Skin epidermis (tissue), 12 donors: ENCODE results near the gene DARS1.
A peak's percentile ranks its signal among the peaks of the same experiment; 100 is the strongest.

Source experiments
- H3K27ac ChIP-seq, 21 experiments: fragments of 200-600 bp; sonication (generic) in 11 of 21; one replicate each; pipeline ENCODE4 v1.5.0; 2020; ENCODE audit warnings: mild to moderate bottlenecking in 3 of 21, inconsistent platforms in 2 of 21, moderate library complexity in 2 of 21
- H3K4me3 ChIP-seq, 7 experiments: fragments of 200-600 bp; sonication (generic) in 2 of 7; one replicate each; pipeline ENCODE4 v1.5.0; 2020; ENCODE audit warnings: inconsistent platforms in 2 of 7, mild to moderate bottlenecking in 2 of 7, moderate library complexity in 1 of 7

DARS1 gene

DNA sequence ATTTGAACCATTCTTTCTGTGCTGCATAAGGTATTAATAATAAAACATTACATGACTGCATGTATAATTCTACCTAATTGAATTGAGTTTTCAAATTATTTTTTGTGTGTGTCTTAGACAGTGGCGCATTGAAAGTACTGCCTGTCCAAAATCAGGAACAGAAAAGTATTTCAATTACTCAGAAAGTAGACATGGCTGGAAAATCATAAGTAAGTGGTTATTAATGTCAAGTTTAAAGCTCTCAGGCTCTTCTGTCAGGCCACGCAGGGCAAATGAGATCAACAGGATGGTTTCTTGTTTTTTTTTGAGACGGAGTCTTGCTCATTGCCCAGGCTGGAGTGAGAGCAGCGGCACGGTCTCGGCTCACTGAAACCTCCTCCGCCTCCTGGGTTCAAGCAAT is 32.4 kb upstream of the DARS1 start:
- no peak overlapping the region for H3K27ac ChIP-seq
- no peak overlapping the region for H3K4me3 ChIP-seq

DNA sequence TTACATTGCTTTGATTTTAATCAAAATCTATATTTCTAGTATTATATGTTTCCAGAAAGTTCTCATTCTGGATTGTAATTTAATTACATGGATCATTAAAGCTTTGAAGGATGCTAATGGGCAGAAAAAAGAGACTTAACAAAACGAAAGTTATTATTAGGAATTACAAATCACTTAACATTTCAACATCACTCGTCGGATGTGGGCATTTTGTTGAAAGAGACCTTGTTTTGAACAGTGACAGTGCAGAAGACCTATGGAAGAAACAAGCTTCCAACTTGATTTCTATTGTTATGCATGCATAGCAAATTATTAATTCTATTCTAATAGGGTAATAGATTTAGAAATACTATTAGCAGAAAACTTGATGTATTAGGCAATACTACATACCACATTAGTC is 31.4 kb upstream of the DARS1 start:
- Histone ChIP-seq H3K27ac (no peak overlapping the region), H3K4me3 (no peak overlapping the region)

DNA sequence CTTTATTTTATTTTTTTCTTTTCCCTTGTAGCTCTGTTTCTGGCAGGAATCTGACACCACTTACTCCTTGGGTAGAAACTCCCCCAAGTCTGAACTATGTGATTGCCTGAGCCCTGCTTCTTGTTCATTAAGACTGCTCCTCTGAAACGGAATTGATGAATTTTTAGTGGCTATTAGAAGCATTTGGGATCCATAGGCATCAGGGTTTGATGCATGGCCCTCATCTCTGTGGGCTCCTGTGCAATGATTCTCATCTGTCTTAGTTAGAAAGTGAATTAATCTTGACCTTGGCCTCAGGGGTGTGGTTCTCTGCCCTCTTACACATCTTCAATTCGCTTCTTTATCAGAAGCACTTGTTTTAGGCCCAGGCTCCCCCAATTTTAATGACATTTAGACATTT is 31.0 kb upstream of the DARS1 start:
- no peak overlapping the region for H3K4me3 ChIP-seq
- H3K27ac ChIP-seq: no peak overlapping the region

DNA sequence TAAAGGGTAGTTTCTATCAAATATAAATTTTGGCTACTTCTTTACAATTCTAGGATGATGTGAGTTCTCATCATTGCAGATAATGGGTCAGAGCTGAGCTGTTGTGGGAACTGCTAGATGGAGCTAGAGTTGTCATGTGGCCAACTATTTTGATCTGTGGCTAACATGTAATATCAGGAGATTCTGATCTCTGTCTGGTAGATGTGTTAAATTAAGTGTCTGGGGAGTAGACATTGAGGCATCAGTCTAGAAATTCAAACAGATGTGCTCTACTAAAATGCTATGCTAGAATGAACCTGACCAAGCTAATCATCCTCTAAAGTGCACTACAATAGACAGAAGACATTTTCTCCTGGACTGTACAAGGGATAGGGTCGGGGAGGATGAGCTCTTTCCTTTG is 30.3 kb upstream of the DARS1 start:
- H3K4me3 ChIP-seq: no peak overlapping the region
- no peak overlapping the region for H3K27ac ChIP-seq

DNA sequence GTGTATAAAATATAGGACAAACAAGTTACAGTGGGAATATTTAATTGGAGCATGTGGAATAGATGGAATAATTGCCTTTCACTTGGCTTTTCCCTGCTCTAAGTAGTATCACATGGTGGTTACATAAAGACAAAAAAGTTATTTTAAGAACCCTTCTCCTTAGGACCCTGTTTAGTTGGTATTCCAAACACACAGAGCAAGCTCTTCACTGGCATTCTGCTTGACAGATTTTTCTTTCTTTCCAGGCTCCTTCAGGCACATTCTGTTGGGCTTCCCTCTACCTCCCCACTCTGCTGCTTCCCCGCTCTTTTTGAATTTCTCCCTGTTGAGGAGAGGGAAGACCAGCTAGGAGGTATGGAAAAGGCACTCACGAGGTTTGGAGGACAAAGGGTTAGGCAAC is 29.0 kb upstream of the DARS1 start:
- no peak overlapping the region for H3K4me3 ChIP-seq
- peak overlapping the region in 4 of 21 experiments; percentile 3 to 30 (median 16) for H3K27ac ChIP-seq

DNA sequence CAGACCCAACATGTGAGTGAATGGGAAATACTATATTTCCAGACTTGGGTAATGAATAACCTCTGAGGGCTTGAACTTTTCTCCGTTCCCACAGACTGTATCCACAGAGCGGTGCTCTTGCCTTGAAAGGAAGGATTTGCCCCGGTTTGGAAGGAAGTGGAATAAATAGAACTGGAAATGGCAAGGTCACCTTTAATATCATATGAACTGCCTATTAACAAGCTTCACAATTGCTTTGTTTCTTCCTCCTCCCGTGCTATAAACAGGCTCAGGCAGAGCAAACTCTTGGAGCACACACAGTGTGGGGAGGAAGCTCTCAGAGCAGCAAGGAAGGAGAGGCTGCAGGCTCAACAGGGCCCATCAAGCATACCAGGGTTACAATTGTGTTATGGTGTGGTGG is 28.5 kb upstream of the DARS1 start:
- Histone ChIP-seq H3K27ac (peak overlapping the region in 2 of 21 experiments; percentile 14 to 30), H3K4me3 (no peak overlapping the region)

DNA sequence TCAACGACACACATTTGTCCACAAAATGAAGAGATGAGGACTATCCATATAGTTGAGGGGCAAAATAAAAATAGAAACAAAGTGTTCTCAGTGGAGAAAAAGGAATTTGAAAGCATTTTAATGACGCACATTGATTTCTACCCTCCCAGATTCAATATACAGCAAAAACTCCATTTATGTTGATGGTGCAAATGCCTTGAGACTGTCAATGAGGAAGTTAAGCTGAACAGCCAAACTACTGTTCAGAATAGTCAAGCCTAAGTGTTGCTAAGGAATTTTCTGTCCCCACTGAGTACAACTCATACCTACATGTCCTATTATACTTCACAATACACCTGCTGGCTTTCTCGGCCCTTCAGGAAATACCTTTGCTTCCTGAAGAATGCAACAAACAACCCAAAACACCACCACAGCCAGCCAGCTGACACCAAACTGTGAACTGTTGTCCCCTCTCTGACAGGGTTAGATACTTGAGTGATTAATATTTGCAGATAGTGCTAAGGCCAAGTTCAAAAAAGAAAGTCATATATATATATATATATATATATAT is 27.8 kb upstream of the DARS1 start:
- H3K4me3 ChIP-seq: no peak overlapping the region
- H3K27ac ChIP-seq: peak overlapping the region in 1 of 21 experiments; percentile 11

DNA sequence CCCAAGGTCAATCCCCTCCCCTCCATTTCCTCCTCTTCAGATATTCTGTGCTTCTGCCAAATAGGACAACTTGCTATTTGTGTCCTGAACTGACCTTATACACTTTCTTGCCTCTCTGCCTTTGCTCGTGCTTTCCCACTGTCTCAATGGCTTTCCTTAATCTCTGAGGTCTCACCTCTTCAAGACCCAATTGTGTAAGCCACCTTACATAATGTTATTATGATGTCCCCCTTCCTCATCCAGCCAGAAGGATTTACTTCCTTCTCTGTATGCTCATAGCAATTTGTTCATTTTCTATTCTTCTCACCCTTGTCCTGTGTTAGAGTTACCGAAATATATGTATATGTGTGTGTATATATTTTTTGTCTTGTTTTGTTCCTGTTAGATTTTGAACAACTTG is 26.9 kb upstream of the DARS1 start:
- H3K4me3 ChIP-seq: no peak overlapping the region
- no peak overlapping the region for H3K27ac ChIP-seq

DNA sequence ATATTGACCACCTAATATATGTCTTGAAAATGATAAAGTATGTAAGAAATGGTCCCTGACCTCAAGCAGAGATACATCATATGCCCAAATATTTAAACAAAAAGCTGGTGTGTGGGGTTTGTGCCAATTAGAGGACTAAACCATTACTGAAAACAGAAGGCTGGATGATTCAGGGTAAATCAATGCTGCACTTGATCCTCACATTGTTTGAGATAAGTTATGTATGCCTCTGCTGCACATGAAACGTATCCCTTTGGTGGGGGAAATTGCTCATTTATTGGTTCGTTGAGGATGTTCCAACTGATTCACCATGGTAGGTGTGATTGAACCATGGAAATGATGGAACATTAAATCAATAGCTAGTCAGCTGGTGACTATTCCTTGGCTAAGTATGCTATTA is 24.7 kb upstream of the DARS1 start:
- Histone ChIP-seq H3K27ac (peak overlapping the region in 1 of 21 experiments; percentile 22), H3K4me3 (no peak overlapping the region)

DNA sequence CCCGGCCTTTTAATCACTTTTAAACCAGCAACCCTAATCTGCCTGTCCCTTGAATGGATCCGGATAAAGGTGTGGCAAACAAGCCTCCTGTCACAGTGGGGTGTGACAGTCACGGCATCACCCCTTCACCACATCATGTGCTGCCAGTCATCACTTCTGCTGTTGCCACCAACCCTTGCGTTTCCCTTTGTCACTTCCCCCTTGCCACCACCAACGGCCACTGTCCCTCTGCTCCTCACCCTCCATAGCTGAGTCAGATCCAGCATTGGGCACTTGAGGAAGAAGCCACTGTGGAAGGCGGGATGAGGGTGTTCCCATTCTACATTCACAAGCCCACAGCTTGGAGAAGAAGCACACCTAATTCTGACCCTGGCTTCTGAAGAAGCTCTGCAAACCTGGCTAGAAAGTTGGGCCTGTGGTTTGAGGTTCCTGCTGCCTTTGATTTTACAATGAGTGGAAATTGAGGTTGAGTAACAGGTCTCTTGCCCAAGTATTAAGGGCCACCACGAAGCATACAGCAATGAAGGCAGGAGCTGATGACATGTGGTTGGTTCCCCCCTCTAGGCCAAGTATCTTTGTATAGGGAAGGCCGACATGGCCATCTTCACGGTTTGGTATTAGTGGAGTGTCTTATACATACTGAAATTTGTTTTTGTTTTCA is 22.9 kb upstream of the DARS1 start:
- Histone ChIP-seq H3K4me3 (no peak overlapping the region), H3K27ac (peak overlapping the region in 10 of 21 experiments; percentile 1 to 63 (median 46))

DNA sequence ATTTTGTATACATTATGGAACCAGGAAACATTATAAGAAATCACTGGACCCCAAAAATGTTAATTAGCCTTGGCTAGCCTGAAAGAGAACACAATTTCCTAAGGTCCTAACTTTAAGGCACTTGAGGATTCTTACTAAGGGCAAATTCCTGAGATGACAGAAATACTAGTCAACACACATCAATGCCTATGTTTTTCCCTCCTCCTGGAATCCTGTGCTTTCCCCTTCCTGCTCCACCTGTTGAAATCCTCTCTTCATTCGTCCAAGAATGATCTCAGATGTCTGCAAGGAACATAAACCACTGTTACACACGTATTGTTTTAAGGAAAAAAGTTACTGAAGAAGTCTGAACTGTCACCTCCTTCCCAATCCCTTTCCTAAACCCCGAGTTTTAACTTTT is 21.2 kb upstream of the DARS1 start:
- Histone ChIP-seq H3K4me3 (no peak overlapping the region), H3K27ac (no peak overlapping the region)

DNA sequence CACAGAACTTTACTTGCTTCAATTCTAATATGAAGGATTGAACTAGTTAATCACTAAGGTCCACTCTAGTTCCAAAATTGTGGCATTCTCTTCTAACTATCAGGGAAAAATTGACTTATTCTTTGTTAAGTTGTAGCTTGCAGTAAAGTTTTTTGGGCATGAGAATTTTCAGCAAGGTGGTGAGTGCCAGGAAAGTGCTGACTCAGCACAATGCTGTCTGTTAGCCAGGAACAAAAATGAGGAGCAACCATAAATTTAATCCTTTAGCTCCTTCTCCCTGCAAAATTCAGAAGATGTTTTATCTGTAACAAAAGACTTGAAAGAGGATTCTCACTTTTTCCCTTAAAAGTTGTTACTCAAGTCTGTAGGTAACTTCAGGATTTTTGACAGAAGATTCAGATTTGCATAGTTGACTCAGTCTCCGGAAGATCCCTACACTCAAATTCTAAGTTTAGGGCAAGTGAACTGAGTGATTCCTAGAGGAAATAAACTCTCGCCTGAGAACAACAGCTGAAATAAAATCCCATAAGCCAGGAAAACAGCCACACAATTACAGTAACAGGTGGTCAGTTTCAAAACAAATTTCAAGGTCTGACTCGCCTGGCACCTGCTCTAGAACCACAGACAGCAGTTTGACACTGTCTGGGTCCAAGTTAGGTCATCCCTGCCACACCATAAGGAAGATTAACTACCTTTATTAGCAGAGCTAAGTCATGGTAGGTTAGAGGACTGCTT is 20.2 kb upstream of the DARS1 start:
- no peak overlapping the region for H3K27ac ChIP-seq
- no peak overlapping the region for H3K4me3 ChIP-seq

DNA sequence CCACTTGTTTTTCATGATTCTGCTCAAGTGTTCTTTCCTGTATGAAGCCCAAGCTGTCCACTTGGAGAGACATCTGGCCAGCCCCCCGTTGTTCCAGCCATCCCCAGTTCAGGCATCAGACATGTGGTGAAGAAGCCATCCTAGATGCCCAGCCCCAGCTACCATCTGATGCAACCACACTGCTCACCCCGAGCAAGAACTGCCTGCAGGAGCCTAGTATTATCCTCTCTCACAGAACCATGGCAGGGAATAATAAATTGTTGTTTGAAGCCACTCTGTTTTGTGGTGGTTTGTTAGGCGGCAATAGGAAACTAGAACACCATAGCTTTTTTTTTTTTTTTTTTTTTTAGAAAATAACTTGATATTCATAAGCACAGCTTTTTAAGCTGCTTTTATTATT is 19.5 kb upstream of the DARS1 start:
- no peak overlapping the region for H3K4me3 ChIP-seq
- no peak overlapping the region for H3K27ac ChIP-seq

DNA sequence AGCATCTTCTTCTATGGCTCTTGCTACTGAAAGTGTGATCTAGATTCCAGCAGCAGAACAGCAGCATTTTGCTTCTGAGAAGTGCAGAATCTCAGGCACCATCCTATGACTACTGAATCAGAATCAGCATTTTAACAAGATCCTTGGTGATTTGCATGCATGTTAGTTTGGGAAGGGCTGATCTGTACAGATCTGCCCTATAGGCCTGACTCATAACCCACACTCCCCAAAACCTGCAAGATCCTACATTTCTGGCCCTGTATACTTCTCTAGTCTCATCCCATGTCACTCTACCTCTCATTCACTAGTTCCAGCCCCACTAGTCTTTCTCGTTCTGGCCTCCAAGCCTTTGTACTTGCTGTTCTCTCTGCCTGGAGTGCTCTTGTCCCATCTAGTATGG is 15.7 kb upstream of the DARS1 start:
- H3K4me3 ChIP-seq: no peak overlapping the region

DNA sequence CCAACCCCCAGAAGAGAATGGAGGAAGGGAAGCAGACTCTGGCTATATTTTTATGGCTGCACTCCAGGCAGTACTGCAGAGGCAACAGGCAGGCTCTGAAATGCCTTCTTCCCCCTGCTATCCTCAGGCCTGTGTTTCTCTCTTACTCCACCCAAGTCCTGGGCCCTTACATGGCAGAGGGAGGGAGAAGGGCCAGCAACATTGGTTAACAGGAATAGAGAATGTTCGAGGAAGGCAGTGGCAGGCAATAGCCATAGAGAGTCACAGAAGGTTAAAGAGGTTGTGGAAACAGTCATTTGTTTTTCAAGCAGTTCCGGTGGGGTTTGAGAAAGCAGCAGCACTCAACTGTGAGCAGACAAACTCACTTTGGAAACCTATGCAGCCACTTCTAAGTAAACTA is 15.1 kb upstream of the DARS1 start:
- H3K27ac ChIP-seq: peak overlapping the region in 6 of 21 experiments; percentile 23 to 66 (median 35)
- H3K4me3 ChIP-seq: no peak overlapping the region

More for the DNA sequence above, 15.7 kb upstream of the DARS1 start:
- peak overlapping the region in 2 of 21 experiments; percentile 33 to 37 for H3K27ac ChIP-seq

DNA sequence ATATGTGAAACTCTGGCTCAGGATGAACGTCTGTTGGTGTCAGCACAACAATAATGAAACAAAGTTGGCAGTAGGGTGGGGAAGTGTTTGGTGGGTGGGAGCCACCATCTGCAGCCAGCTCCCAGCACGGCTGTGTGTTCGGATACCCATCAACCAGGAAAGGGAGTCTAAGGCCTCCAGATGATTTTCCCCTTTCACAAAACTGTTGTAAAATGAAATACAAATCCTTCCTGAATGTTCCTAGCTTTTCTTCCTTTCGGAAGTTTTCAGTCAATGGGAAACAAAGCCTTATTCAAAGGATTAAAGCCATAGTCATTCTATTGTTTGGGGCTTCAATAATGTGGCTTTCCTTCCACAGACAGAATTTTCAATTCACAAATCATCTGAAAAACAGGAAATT is 14.5 kb upstream of the DARS1 start:
- Histone ChIP-seq H3K4me3 (no peak overlapping the region), H3K27ac (no peak overlapping the region)

DNA sequence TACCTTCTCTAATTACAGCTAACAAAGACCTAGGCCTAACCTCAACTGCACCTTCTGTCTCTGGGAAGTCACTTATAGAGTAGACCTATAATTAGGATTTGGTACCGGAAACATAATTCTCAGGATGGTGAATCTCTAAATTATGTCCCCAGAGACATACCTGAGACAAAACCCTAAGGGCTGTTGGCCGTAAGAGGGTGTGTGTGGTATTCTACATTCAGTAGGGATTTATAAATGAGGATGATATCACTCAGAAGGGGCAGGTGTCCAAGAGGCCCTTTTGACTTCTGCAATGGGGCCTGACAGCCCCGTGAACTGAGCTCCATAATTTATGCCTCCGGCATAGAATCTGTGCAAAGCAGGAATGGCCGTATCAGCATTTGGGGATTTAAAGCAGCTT is 13.5 kb upstream of the DARS1 start:
- H3K27ac ChIP-seq: no peak overlapping the region

DNA sequence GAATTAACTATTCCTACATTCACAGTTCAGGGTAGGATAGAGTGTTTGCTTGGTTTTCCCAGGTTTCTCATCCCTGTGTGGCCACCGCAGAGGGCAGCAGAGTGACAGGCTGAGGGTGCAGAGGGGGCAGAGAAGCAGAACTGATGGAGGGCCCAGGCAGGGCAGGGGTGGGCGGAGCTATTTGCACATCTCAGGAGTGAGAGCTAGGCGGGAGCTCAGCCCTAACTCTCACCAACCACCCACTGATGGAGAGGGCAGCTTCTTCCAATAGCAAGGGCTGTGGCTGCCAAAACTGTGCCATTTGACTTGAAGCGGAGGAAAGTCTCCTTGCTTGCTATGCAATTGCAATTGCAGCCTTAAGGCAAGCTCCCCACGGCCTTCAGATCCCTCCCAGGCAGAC is 12.0 kb upstream of the DARS1 start:
- H3K27ac ChIP-seq: no peak overlapping the region

More for the DNA sequence above, 13.5 kb upstream of the DARS1 start:
- no peak overlapping the region for H3K4me3 ChIP-seq

DNA sequence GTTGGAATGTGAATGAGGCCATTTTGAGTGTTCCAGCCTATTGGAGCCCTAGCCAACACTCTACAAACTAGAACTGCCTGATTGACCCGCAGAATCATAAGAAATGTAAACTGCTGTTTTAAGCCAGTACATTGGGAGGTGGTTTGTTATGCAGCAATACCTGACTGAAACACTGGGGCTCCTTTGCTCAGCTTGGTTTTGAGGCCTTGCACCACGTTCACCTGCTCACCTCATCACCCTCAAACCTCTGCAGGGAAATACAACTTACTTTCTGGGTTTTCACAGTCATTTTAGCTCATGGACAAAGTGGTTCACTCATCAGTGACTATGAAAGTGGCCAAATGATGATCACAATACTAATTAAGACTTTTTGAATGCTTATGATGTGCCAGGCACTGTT is 10.9 kb upstream of the DARS1 start:
- Histone ChIP-seq H3K4me3 (no peak overlapping the region), H3K27ac (no peak overlapping the region)

More for the DNA sequence above, 12.0 kb upstream of the DARS1 start:
- no peak overlapping the region for H3K4me3 ChIP-seq

DNA sequence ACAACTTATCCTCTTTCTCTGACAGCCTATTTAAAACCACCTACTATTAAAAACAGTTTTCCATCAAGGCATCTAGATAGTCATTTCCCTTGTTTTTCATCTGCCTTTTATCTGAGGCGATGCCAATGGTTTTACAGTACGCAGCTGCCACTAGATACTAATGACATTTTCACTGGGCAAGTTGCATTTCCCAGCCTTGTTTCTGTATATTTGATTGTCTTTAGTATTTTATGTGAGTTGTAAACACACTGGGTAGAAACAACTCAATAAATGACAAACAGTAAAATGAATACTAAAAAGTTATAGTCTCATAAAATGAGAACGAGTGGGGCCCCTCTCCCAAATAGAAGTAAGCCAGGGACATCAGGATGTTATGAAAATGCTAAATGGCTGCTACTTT is 8.9 kb upstream of the DARS1 start:
- Histone ChIP-seq H3K27ac (peak overlapping the region in 1 of 21 experiments; percentile 12), H3K4me3 (no peak overlapping the region)

DNA sequence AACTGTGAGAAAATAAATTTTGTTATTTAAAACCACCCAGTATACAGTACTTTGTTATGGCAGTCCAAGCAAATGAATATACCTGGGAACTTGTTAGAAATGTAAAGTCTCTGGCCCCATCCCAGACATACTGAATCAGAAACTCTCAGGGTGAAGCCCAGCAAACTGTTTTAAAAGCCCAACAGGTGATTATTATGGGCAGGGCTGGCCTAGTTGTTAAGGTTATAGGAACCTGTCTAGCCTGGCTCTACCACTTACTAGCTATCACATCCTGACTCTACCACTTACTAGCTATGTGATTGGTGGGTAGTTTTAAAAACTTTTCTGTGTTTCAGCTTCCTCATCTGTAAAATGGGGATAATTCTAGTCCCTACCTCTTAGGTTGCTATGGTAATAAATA is 8.0 kb upstream of the DARS1 start:
- Histone ChIP-seq H3K4me3 (no peak overlapping the region), H3K27ac (peak overlapping the region in 2 of 21 experiments; percentile 15 to 25)
